Measurements from ENCODE around the gene RGS16. TPM values are rescaled to one million over a fixed set of nuclear protein-coding genes. Genes with fewer than 3 reads are reported as not detected.
A peak's percentile ranks its signal among the peaks of the same experiment; 100 is the strongest.

RGS16 gene
- total RNA-seq, 8 experiments from 2014 or later, result 2.1 to 48.1 (median 24.5) TPM

- in situ Hi-C loops (cut with MboI; ENCODE audit: low pct_unique_long_range_greater_than_20kb in 2 of 9, low sequenced_read_pairs in 9 of 9, unreplicated experiment in 9 of 9), result no loop called here
- Histone ChIP-seq H3K4me3 (no peak overlapping the region), H3K4me1 (replicated peaks in 1 of 2) (peaks cover 0 to 11% of the 10 kb centered on the region in 2 donors), H3K27ac (no peak overlapping the region)
- 0 to 100% (median 79%) methylated on average over 1 to 2 of the region's 2 CpGs for WGBS, 10 experiments
- no peak for ATAC-seq (replicated peaks in 6 of 8)
Measured at GRCh38 chr1:182564406-182565004, 39.7 kb downstream of the RGS16 start.

- in situ Hi-C loops (cut with MboI; ENCODE audit: low pct_unique_long_range_greater_than_20kb in 2 of 9, low sequenced_read_pairs in 9 of 9, unreplicated experiment in 9 of 9), result no loop called here
Measured at GRCh38 chr1:182563095-182563494, 41.1 kb downstream of the RGS16 start.

GRCh38 chr1:182561456-182561855 is 42.7 kb downstream of the RGS16 start:
- H3K4me1 ChIP-seq (replicated peaks in 1 of 2), result peaks cover 0 to 11% of the 10 kb centered on the region in 2 donors
- 25 to 100% (median 65%) methylated on average over 1 to 4 of the region's 4 CpGs; no CpG with 5 or more reads in 2 of the 10 experiments for WGBS, 10 experiments
- no peak overlapping the region for H3K27ac ChIP-seq
- H3K4me3 ChIP-seq, result no peak overlapping the region
- in situ Hi-C loops (cut with MboI; ENCODE audit: low pct_unique_long_range_greater_than_20kb in 2 of 9, low sequenced_read_pairs in 9 of 9, unreplicated experiment in 9 of 9), result no loop called here
- no peak for ATAC-seq (replicated peaks in 6 of 8)

More at GRCh38 chr1:182563095-182563494, 41.1 kb downstream of the RGS16 start:
- Histone ChIP-seq H3K4me1 (replicated peaks in 1 of 2) (peaks cover 0 to 11% of the 10 kb centered on the region in 2 donors), H3K27ac (no peak overlapping the region), H3K4me3 (no peak overlapping the region)
- ATAC-seq (replicated peaks in 6 of 8), result no peak
- WGBS, 10 experiments, result 32 to 88% (median 71%) methylated on average over 3 to 4 of the region's 4 CpGs

DNA sequence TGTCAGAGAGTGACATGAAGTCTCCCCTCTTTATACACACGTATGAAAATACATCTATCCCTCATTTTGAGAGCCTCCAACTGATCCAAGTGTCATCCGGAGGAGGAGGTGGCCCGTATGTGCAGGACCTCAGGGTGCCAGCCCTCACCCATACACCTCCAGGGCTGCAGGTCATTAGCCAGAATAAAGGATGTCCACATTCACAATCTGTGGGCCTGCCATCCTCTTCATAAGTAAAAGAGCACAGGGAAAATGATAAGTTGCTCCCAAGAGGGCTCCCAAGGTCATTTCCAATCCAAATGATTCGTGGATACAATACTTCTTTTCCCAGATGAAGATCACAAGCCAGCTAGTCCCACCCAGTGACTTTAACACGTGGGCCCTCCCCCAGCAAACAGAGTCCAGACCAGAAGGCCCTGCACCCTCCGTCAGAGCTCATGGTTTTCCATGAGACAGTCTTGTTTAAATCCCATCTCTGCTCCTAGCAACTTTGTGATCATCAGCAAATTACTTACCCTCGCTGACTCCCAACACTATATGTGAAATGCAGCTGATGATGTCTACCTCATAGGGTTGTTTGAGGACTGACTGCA is 43.7 kb downstream of the RGS16 start:
- peak in 3 of 8 experiments; percentile 46 to 72 (median 71) for ATAC-seq (replicated peaks in 6 of 8)
- peaks cover 0 to 11% of the 10 kb centered on the region in 2 donors for H3K4me1 ChIP-seq (replicated peaks in 1 of 2)
- WGBS, 10 experiments, result 0 to 81% (median 53%) methylated on average over 1 to 7 of the region's 7 CpGs; no CpG with 5 or more reads in 2 of the 10 experiments
- H3K4me3 ChIP-seq, result no peak overlapping the region
- H3K27ac ChIP-seq, result no peak overlapping the region
- in situ Hi-C loops (cut with MboI; ENCODE audit: low pct_unique_long_range_greater_than_20kb in 2 of 9, low sequenced_read_pairs in 9 of 9, unreplicated experiment in 9 of 9), result no loop called here

GRCh38 chr1:182556279-182556678 is 47.9 kb downstream of the RGS16 start:
- Histone ChIP-seq H3K4me1 (replicated peaks in 1 of 2) (peaks cover 0 to 11% of the 10 kb centered on the region in 2 donors), H3K27ac (no peak overlapping the region), H3K4me3 (no peak overlapping the region)
- in situ Hi-C loops (cut with MboI; ENCODE audit: low pct_unique_long_range_greater_than_20kb in 2 of 9, low sequenced_read_pairs in 9 of 9, unreplicated experiment in 9 of 9), result no loop called here
- no peak for ATAC-seq (replicated peaks in 6 of 8)

GRCh38 chr1:182555493-182555892 is 48.7 kb downstream of the RGS16 start:
- Histone ChIP-seq H3K4me3 (no peak overlapping the region), H3K27ac (no peak overlapping the region), H3K4me1 (replicated peaks in 1 of 2) (peaks cover 0 to 7% of the 10 kb centered on the region in 2 donors)
- no peak for ATAC-seq (replicated peaks in 6 of 8)
- in situ Hi-C loops (cut with MboI; ENCODE audit: low pct_unique_long_range_greater_than_20kb in 2 of 9, low sequenced_read_pairs in 9 of 9, unreplicated experiment in 9 of 9), result no loop called here
- WGBS, 10 experiments, result 33 to 100% (median 57%) methylated on average over 1 of the region's 1 CpG; no CpG with 5 or more reads in 4 of the 10 experiments

- no peak overlapping the region for H3K4me3 ChIP-seq
- no peaks in the 10 kb centered on the region for H3K4me1 ChIP-seq (replicated peaks in 1 of 2)
- in situ Hi-C loops (cut with MboI; ENCODE audit: low pct_unique_long_range_greater_than_20kb in 2 of 9, low sequenced_read_pairs in 9 of 9, unreplicated experiment in 9 of 9), result no loop called here
- 7 to 100% (median 76%) methylated on average over 1 to 2 of the region's 2 CpGs; no CpG with 5 or more reads in 3 of the 10 experiments for WGBS, 10 experiments
- ATAC-seq (replicated peaks in 6 of 8), result no peak
- H3K27ac ChIP-seq, result no peak overlapping the region
Measured at GRCh38 chr1:182552527-182552926, 51.7 kb downstream of the RGS16 start.

DNA sequence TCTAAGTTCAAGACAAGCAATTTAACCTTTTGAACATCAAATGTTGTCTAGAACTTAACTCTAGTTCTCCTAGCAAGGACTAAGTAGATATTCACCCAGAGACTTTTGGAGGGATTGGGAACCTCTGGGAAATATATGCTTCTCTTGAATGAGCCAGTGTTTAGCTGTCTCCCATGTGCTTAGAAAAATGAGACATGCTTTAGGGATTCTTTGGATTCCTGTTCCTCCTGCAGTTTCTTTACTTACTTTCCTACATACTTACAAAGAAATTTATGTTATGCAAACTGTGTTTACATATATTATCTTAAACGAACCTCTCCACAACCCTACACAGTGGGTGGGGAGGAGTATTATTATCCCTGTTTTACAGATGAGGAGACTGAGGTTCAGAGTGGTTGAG is 54.4 kb downstream of the RGS16 start:
- H3K4me1 ChIP-seq (replicated peaks in 1 of 2), result no peaks in the 10 kb centered on the region
- H3K27ac ChIP-seq, result no peak overlapping the region
- in situ Hi-C loops (cut with MboI; ENCODE audit: low pct_unique_long_range_greater_than_20kb in 2 of 9, low sequenced_read_pairs in 9 of 9, unreplicated experiment in 9 of 9), result no loop called here
- no peak overlapping the region for H3K4me3 ChIP-seq
- ATAC-seq (replicated peaks in 6 of 8), result no peak
- WGBS, 10 experiments, result 0 to 75% (median 36%) methylated on average over 1 of the region's 1 CpG; no CpG with 5 or more reads in 2 of the 10 experiments

DNA sequence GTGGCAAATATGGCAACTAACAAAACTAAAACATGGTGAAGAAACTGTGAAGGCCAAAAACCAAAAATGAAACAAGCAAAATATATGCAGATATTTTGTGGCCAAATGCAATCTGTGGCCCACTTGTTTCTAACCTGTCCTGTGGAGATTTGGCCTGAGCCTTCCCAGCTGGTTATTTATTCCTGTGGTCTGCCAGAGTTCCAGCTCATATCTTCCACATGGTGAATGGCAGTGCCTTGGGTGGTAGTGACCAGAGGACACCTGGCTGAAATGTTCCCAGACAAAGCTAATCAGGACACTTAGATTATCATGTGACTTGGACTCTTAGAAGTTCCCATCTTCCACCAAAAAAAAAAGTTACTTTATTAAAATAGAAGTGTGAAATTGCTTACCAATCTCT is 54.8 kb downstream of the RGS16 start:
- H3K4me1 ChIP-seq (replicated peaks in 1 of 2), result no peaks in the 10 kb centered on the region
- H3K4me3 ChIP-seq, result no peak overlapping the region
- in situ Hi-C loops (cut with MboI; ENCODE audit: low pct_unique_long_range_greater_than_20kb in 2 of 9, low sequenced_read_pairs in 9 of 9, unreplicated experiment in 9 of 9), result no loop called here
- ATAC-seq (replicated peaks in 6 of 8), result no peak
- no peak overlapping the region for H3K27ac ChIP-seq

Other genes with a start within 250 kb of the RGS16 start
- 100 to 1,000 TPM in 7 of 8 experiments, 10 to 100 TPM in 1; 49.0 to 392 (median 167) TPM for gene GLUL, start 212.6 kb downstream of the RGS16 start, total RNA-seq
- 1 to 10 TPM in 1 of 8 experiments, under 1 TPM in 7; 0.11 to 1.1 (median 0.30) TPM for gene TEDDM1, start 203.7 kb downstream of the RGS16 start, total RNA-seq
- gene RGSL1, start 154.2 kb downstream of the RGS16 start, total RNA-seq, result 1 to 10 TPM in 1 of 8 experiments, under 1 TPM in 4, not detected in 3; 0.17 to 2.2 (median 0.21) TPM
- 1 to 10 TPM; 2.5 to 7.9 (median 4.8) TPM for gene RNASEL, start 15.1 kb downstream of the RGS16 start, total RNA-seq
- gene RGS8, start 80.2 kb upstream of the RGS16 start, total RNA-seq, result 10 to 100 TPM in 4 of 8 experiments, 1 to 10 TPM in 1, under 1 TPM in 3; 0.04 to 31.5 (median 9.7) TPM
- gene NPL, start 185.4 kb upstream of the RGS16 start, total RNA-seq, result 10 to 100 TPM in 1 of 8 experiments, 1 to 10 TPM in 7; 2.3 to 10.1 (median 4.0) TPM
- 100 to 1,000 TPM; 116 to 327 (median 147) TPM for gene DHX9, start 235.0 kb upstream of the RGS16 start, total RNA-seq